Activated CD8-positive, alpha-beta T cell treated with anti-CD3 and anti-CD28 coated beads for 36 hours (primary cell): ENCODE measurements around the gene STRIP1. TPM values are rescaled to one million over a fixed set of nuclear protein-coding genes. Genes with fewer than 3 reads are reported as not detected.

Experiments
- ATAC-seq: fragments of 200-7000 bp; cut with Tn5 transposase; one replicate; pipeline ENCODE4 v1.10.0; 2021; ENCODE audit warnings: mild to moderate bottlenecking, moderate library complexity
- CTCF ChIA-PET: fragments of 350-600 bp; sonication (Branson Sonifier 250); formaldehyde crosslinking; loops from one replicate; lab custom pipeline; 2021; ENCODE audit warnings: antibody characterized with exemption; lab: Charles Lee
- POLR2A ChIA-PET: fragments of 350-600 bp; sonication (Branson Sonifier 250); formaldehyde crosslinking; loops from one replicate; lab custom pipeline; 2021; ENCODE audit warnings: antibody characterized with exemption; lab: Charles Lee
- DNase-seq: peaks from one replicate; pipeline ENCODE4 v3.0.0-alpha.2; 2020
- H3K27ac Mint-ChIP-seq: one replicate; pipeline ENCODE4 v1.8.0; 2021; ENCODE audit warnings: mild to moderate bottlenecking, mixed read lengths
- H3K27me3 Mint-ChIP-seq: one replicate; pipeline ENCODE4 v1.8.0; 2021; ENCODE audit warnings: mixed read lengths
- H3K36me3 Mint-ChIP-seq: one replicate; pipeline ENCODE4 v1.8.0; 2021; ENCODE audit warnings: low read depth, mixed read lengths
- H3K4me1 Mint-ChIP-seq: one replicate; pipeline ENCODE4 v1.8.0; 2021; ENCODE audit warnings: low read depth, mixed read lengths
- H3K4me3 Mint-ChIP-seq: one replicate; pipeline ENCODE4 v1.8.0; 2021; ENCODE audit warnings: mild to moderate bottlenecking, moderate library complexity, mixed read lengths
- H3K9me3 Mint-ChIP-seq: one replicate; pipeline ENCODE4 v1.8.0; 2021; ENCODE audit warnings: mixed read lengths
- intact Hi-C: fragments of 100-400 bp; cut with micrococcal nuclease; formaldehyde crosslinking; loops from one replicate; pipeline ENCODE4 v1.10.0; 2022
- total RNA-seq, 2 experiments: library from RNA; stranded (reverse); gene quantifications; one replicate each; pipeline ENCODE4 v1.2.3, GENCODE V29; 2021
- TF ChIP-seq, protein P1 (sequence below): fragments of 200-600 bp; IDR thresholded peaks from one replicate; pipeline ENCODE4 v1.8.0; 2022; ENCODE audit warnings: antibody characterized with exemption, mild to moderate bottlenecking

STRIP1 gene
- total RNA-seq, 2 experiments from 2014 or later: 24.6 to 24.8 TPM

- peaks cover 22% of the 10 kb centered on the region for H3K36me3 Mint-ChIP-seq
- ChIA-PET POLR2A (no interaction called here), CTCF (interaction anchor here (0.6 to 11.0 kb wide), 28 partner anchors 10 to 420 kb away, joined by 3 to 163 read pairs (median 6); partner anchors contain the start of genes AHCYL1, ALX3, STRIP1 and UBL4B)
- no peaks in the 10 kb centered on the region for H3K9me3 Mint-ChIP-seq
- no peaks in the 10 kb centered on the region for H3K4me1 Mint-ChIP-seq
- TF ChIP-seq, protein P1, sequence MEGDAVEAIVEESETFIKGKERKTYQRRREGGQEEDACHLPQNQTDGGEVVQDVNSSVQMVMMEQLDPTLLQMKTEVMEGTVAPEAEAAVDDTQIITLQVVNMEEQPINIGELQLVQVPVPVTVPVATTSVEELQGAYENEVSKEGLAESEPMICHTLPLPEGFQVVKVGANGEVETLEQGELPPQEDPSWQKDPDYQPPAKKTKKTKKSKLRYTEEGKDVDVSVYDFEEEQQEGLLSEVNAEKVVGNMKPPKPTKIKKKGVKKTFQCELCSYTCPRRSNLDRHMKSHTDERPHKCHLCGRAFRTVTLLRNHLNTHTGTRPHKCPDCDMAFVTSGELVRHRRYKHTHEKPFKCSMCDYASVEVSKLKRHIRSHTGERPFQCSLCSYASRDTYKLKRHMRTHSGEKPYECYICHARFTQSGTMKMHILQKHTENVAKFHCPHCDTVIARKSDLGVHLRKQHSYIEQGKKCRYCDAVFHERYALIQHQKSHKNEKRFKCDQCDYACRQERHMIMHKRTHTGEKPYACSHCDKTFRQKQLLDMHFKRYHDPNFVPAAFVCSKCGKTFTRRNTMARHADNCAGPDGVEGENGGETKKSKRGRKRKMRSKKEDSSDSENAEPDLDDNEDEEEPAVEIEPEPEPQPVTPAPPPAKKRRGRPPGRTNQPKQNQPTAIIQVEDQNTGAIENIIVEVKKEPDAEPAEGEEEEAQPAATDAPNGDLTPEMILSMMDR: no peak
- no peaks in the 10 kb centered on the region for H3K27me3 Mint-ChIP-seq
- no peak for ATAC-seq
- intact Hi-C loops: no loop called here
- no peak for DNase-seq
- no peak overlapping the region for H3K27ac Mint-ChIP-seq
- no peak overlapping the region for H3K4me3 Mint-ChIP-seq
These were observed 24.9 kb downstream of the STRIP1 start for GRCh38 chr1:110059133-110059863.

- H3K4me1 Mint-ChIP-seq: no peaks in the 10 kb centered on the region
- H3K4me3 Mint-ChIP-seq: no peak overlapping the region
- DNase-seq (peak; percentile 84), ATAC-seq (peak; percentile 96)
- peaks cover 21% of the 10 kb centered on the region for H3K36me3 Mint-ChIP-seq
- TF ChIP-seq, protein P1: peak; percentile 96
- H3K27ac Mint-ChIP-seq: no peak overlapping the region
- H3K27me3 Mint-ChIP-seq: no peaks in the 10 kb centered on the region
- POLR2A ChIA-PET: interaction anchor here (2.5 kb wide), 1 partner anchor 9 kb away, joined by 9 read pairs; no protein-coding TSS in a partner anchor
- H3K9me3 Mint-ChIP-seq: no peaks in the 10 kb centered on the region
- CTCF ChIA-PET: interaction anchor here (0.6 to 11.0 kb wide), 38 partner anchors 9 to 435 kb away, joined by 3 to 163 read pairs (median 4); partner anchors contain the start of genes AHCYL1, ALX3, STRIP1 and UBL4B
- intact Hi-C loops: no loop called here
These were observed 25.7 kb downstream of the STRIP1 start for GRCh38 chr1:110060034-110060661.

- intact Hi-C loops: no loop called here
- Mint-ChIP-seq H3K4me3 (no peak overlapping the region), H3K27ac (no peak overlapping the region), H3K9me3 (no peaks in the 10 kb centered on the region), H3K27me3 (no peaks in the 10 kb centered on the region), H3K4me1 (no peaks in the 10 kb centered on the region), H3K36me3 (peaks cover 17% of the 10 kb centered on the region)
- ATAC-seq (no peak), DNase-seq (no peak)
- TF ChIP-seq, protein P1: no peak
- ChIA-PET POLR2A (interaction anchor here (2.5 kb wide), 1 partner anchor 10 kb away, joined by 9 read pairs; no protein-coding TSS in a partner anchor), CTCF (interaction anchor here (0.6 to 11.0 kb wide), 34 partner anchors 8 to 435 kb away, joined by 3 to 163 read pairs (median 4); partner anchors contain the start of genes AHCYL1, ALX3, STRIP1 and UBL4B)
These were observed 26.2 kb downstream of the STRIP1 start for GRCh38 chr1:110060662-110061060.

DNA sequence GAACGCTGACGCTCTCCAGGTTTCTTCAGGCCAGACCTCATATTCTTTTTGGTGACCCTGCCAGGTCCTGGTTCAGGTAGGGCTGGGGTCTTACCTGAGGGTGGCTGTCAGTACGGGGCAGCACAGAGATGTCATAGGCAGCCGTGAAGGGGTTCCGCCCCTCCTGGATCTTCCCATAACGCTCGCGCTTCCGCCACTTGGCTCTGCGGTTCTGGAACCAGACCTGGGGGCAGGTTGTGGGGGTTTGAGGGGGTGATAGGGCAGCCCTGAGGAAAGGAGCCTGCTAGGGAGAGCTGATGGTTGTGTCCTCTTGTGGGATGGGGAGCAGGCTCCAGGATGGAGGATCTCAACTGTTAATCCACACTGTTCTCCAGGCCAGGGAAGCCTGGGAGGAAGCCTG, 26.9 kb downstream of the STRIP1 start:
- ChIA-PET CTCF (interaction anchor here (1.7 to 11.0 kb wide), 8 partner anchors 12 to 422 kb away, joined by 4 to 163 read pairs (median 17); no protein-coding TSS in a partner anchor), POLR2A (interaction anchor here (1.0 to 2.5 kb wide), 2 partner anchors 10 to 30 kb away, joined by 3 to 9 read pairs; no protein-coding TSS in a partner anchor)
- ATAC-seq (no peak), DNase-seq (no peak)
- peaks cover 5% of the 10 kb centered on the region for H3K27me3 Mint-ChIP-seq
- TF ChIP-seq, protein P1: no peak
- peaks cover 13% of the 10 kb centered on the region for H3K36me3 Mint-ChIP-seq
- H3K9me3 Mint-ChIP-seq: no peaks in the 10 kb centered on the region
- no peak overlapping the region for H3K4me3 Mint-ChIP-seq
- no peak overlapping the region for H3K27ac Mint-ChIP-seq
- no peaks in the 10 kb centered on the region for H3K4me1 Mint-ChIP-seq
- intact Hi-C loops: no loop called here
